Measurements from ENCODE around the gene NFKB1. TPM values are rescaled to one million over a fixed set of nuclear protein-coding genes. Genes with fewer than 3 reads are reported as not detected.
"Not testable (repeated sequence)": the region's sequence is repeated elsewhere in the genome, so short reads cannot be mapped to it uniquely, and the experiment has no call there.

NFKB1 gene
- total RNA-seq, 2 donors from 2014 or later: 151 to 167 TPM

GRCh38 chr4:102478186-102478585, 23.0 kb upstream of the NFKB1 start:
- Mint-ChIP-seq H3K4me3 (no peak overlapping the region), H3K9me3 (peaks cover 9 to 19% of the 10 kb centered on the region in 2 donors), H3K27ac (no peak overlapping the region), H3K27me3 (ENCODE audit: low read depth) (no peaks in the 10 kb centered on the region), H3K36me3 (ENCODE audit: insufficient read depth in 2 of 2) (peaks cover 18 to 30% of the 10 kb centered on the region in 2 donors), H3K4me1 (ENCODE audit: low read depth) (peaks cover 4% of the 10 kb centered on the region)
- DNase-seq (no peak), ATAC-seq (replicated peaks in 1 of 2) (no peak)

DNA sequence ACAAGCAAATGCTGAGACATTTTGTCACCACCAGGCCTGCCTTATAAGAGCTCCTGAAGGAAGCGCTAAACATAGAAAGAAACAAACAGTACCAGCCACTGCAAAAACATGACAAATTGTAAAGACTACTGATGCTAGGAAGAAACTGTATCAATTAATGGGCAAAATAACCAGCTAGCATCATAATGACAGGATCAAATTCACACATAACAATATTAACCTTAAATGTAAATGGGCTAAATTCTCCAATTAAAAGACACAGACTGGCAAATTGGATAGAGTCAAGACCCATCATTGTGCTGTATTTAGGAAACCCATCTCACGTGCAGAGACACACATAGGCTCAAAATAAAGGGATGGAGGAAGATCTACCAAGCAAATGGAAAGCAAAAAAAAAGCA, 21.3 kb upstream of the NFKB1 start:
- not testable (repeated sequence) for ATAC-seq (replicated peaks in 1 of 2); H3K4me3 Mint-ChIP-seq; H3K4me1 Mint-ChIP-seq (ENCODE audit: low read depth); H3K27me3 Mint-ChIP-seq (ENCODE audit: low read depth); DNase-seq; H3K27ac Mint-ChIP-seq
- Mint-ChIP-seq H3K36me3 (ENCODE audit: insufficient read depth in 2 of 2) (peaks cover 19 to 30% of the 10 kb centered on the region in 2 donors), H3K9me3 (peaks cover 9 to 19% of the 10 kb centered on the region in 2 donors)

DNA sequence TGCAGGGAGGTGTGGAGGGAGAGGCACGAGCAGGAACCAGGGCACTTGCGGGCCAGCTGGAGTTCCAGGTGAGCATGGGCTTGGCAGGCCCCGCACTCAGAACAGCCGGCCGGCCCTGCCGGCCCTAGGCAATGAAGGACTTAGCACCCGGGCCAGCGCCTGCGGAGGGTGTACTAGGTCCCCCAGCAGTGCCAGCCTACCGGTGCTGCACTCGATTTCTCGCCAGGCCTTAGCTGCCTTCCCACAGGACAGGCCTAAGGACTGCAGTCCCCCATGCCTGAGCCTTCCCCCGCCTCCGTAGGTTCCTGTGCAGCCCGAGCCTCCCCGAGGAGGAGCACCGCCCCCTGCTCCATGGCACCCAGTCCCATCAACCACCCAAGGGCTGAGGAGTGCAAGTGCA, 18.0 kb upstream of the NFKB1 start:
- Mint-ChIP-seq H3K27ac (no peak overlapping the region), H3K4me3 (no peak overlapping the region), H3K4me1 (ENCODE audit: low read depth) (peaks cover 5% of the 10 kb centered on the region), H3K9me3 (peaks cover 6 to 17% of the 10 kb centered on the region in 2 donors), H3K27me3 (ENCODE audit: low read depth) (no peaks in the 10 kb centered on the region), H3K36me3 (ENCODE audit: insufficient read depth in 2 of 2) (peaks cover 15 to 25% of the 10 kb centered on the region in 2 donors)
- ATAC-seq (replicated peaks in 1 of 2): no peak
- no peak for DNase-seq

- H3K4me1 Mint-ChIP-seq (ENCODE audit: low read depth); ATAC-seq (replicated peaks in 1 of 2); DNase-seq; H3K27me3 Mint-ChIP-seq (ENCODE audit: low read depth); H3K27ac Mint-ChIP-seq: not testable (repeated sequence)
- H3K4me3 Mint-ChIP-seq: peak overlapping the region; percentile 50 to 52
- peaks cover 6 to 15% of the 10 kb centered on the region in 2 donors for H3K9me3 Mint-ChIP-seq
- H3K36me3 Mint-ChIP-seq (ENCODE audit: insufficient read depth in 2 of 2): peaks cover 14 to 20% of the 10 kb centered on the region in 2 donors
Observed at GRCh38 chr4:102483990-102484692, 17.0 kb upstream of the NFKB1 start.

GRCh38 chr4:102492531-102493241, 8.5 kb upstream of the NFKB1 start:
- DNase-seq (no peak), ATAC-seq (replicated peaks in 1 of 2) (no peak)
- peaks cover 0 to 4% of the 10 kb centered on the region in 2 donors for H3K9me3 Mint-ChIP-seq
- H3K36me3 Mint-ChIP-seq (ENCODE audit: insufficient read depth in 2 of 2): peaks cover 0 to 2% of the 10 kb centered on the region in 2 donors
- no peaks in the 10 kb centered on the region for H3K27me3 Mint-ChIP-seq (ENCODE audit: low read depth)
- H3K27ac Mint-ChIP-seq: no peak overlapping the region
- no peak overlapping the region for H3K4me3 Mint-ChIP-seq
- peaks cover 19% of the 10 kb centered on the region for H3K4me1 Mint-ChIP-seq (ENCODE audit: low read depth)

DNA sequence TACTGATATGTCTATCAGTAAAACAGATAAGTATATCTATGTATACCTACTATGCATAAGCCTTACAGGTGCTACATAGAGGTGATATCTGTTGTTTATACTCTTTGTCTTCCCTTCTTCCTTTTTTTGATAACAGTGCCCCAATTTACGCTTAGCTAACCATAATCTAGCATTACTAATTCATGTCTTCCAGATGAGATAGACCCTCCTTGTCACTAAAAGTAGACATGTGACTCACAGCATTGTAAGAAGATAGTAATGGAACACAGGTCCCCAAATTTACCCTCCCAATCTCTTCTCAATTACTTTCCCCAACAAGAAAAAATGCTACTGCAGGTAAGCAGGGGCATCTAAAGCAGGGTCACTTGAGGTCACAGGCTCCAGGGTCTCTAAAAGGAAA, 7.9 kb upstream of the NFKB1 start:
- no peak for DNase-seq
- peak in 1 of 2 donors; percentile 26 for ATAC-seq (replicated peaks in 1 of 2)
- Mint-ChIP-seq H3K4me3 (no peak overlapping the region), H3K36me3 (ENCODE audit: insufficient read depth in 2 of 2) (peaks cover 0 to 2% of the 10 kb centered on the region in 2 donors), H3K27me3 (ENCODE audit: low read depth) (no peaks in the 10 kb centered on the region), H3K27ac (no peak overlapping the region), H3K9me3 (peaks cover 0 to 1% of the 10 kb centered on the region in 2 donors), H3K4me1 (ENCODE audit: low read depth) (peaks cover 19% of the 10 kb centered on the region)

- Mint-ChIP-seq H3K4me3 (no peak overlapping the region), H3K36me3 (ENCODE audit: insufficient read depth in 2 of 2) (peaks cover 1 to 2% of the 10 kb centered on the region in 2 donors), H3K9me3 (peaks cover 0 to 4% of the 10 kb centered on the region in 2 donors), H3K4me1 (ENCODE audit: low read depth) (peaks cover 19% of the 10 kb centered on the region), H3K27ac (no peak overlapping the region), H3K27me3 (ENCODE audit: low read depth) (no peaks in the 10 kb centered on the region)
- ATAC-seq (replicated peaks in 1 of 2): no peak
- DNase-seq: no peak
Observed at GRCh38 chr4:102493794-102494193, 7.4 kb upstream of the NFKB1 start.

DNA sequence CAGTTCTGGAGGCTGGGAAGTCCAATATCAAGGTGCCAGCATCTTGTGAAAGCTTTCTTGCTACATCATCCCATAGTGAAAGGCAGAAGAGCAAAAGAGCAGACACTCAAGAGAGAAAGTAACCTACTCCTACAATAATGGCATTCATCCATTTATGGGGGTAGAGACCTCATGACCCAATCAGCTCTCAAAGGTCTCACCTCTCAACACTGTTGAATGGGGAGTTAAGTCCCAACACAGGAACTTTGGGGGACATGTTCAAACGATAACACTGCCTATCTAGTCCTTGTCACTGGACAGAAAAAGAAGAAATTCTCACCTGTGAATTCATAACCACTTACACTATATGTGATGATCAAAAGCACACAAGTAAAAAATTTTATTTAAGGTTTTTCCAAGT, 6.6 kb upstream of the NFKB1 start:
- H3K4me3 Mint-ChIP-seq: no peak overlapping the region
- H3K27me3 Mint-ChIP-seq (ENCODE audit: low read depth): no peaks in the 10 kb centered on the region
- H3K9me3 Mint-ChIP-seq: peaks cover 0 to 7% of the 10 kb centered on the region in 2 donors
- no peak overlapping the region for H3K27ac Mint-ChIP-seq
- H3K4me1 Mint-ChIP-seq (ENCODE audit: low read depth): peaks cover 19% of the 10 kb centered on the region
- peaks cover 0 to 2% of the 10 kb centered on the region in 2 donors for H3K36me3 Mint-ChIP-seq (ENCODE audit: insufficient read depth in 2 of 2)
- DNase-seq (no peak), ATAC-seq (replicated peaks in 1 of 2) (peak in 1 of 2 donors; percentile 61)

DNA sequence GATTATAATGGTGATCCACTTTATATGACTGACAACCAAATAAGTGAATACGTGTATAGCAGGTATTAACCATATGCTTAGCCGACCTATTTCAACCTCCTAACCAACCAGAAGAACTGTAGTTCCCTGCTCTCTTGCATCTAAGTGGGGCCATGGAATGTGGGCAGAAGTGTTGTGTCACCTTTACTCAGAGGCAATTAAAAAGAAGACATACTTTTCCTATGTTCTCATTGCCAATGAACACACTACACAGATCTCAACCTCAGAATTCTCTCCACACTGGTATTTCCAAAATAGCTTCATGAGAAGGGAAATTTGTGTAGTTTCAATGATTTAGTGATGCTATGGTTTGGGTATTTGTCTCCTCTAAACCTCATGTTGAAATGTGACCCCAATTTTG, 3.2 kb upstream of the NFKB1 start:
- ATAC-seq (replicated peaks in 1 of 2) (no peak), DNase-seq (no peak)
- Mint-ChIP-seq H3K4me3 (no peak overlapping the region), H3K27ac (no peak overlapping the region), H3K36me3 (ENCODE audit: insufficient read depth in 2 of 2) (peaks cover 6 to 12% of the 10 kb centered on the region in 2 donors), H3K27me3 (ENCODE audit: low read depth) (no peaks in the 10 kb centered on the region), H3K4me1 (ENCODE audit: low read depth) (peaks cover 25% of the 10 kb centered on the region), H3K9me3 (peaks cover 0 to 7% of the 10 kb centered on the region in 2 donors)

- H3K36me3 Mint-ChIP-seq (ENCODE audit: insufficient read depth in 2 of 2): peaks cover 15 to 25% of the 10 kb centered on the region in 2 donors
- peak overlapping the region; percentile 95 for H3K27ac Mint-ChIP-seq
- H3K9me3 Mint-ChIP-seq: peaks cover 0 to 7% of the 10 kb centered on the region in 2 donors
- ATAC-seq (replicated peaks in 1 of 2): peak; percentile 36 to 37
- peak; percentile 36 to 45 for DNase-seq
- H3K27me3 Mint-ChIP-seq (ENCODE audit: low read depth): no peaks in the 10 kb centered on the region
- peaks cover 29% of the 10 kb centered on the region for H3K4me1 Mint-ChIP-seq (ENCODE audit: low read depth)
- peak overlapping the region; percentile 66 to 93 for H3K4me3 Mint-ChIP-seq
Observed at GRCh38 chr4:102500352-102500695, 835 bp upstream of the NFKB1 start.

DNA sequence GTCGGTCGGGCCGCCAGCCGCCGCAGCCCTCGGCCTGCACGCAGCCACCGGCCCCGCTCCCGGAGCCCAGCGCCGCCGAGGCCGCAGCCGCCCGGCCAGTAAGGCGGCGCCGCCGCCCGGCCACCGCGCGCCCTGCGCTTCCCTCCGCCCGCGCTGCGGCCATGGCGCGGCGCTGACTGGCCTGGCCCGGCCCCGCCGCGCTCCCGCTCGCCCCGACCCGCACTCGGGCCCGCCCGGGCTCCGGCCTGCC, 213 bp downstream of the NFKB1 start:
- Mint-ChIP-seq H3K27ac (no peak overlapping the region), H3K4me1 (ENCODE audit: low read depth) (peaks cover 35% of the 10 kb centered on the region), H3K4me3 (peak overlapping the region; percentile 71 to 74), H3K27me3 (ENCODE audit: low read depth) (no peaks in the 10 kb centered on the region), H3K36me3 (ENCODE audit: insufficient read depth in 2 of 2) (peaks cover 15 to 25% of the 10 kb centered on the region in 2 donors), H3K9me3 (peaks cover 0 to 7% of the 10 kb centered on the region in 2 donors)
- peak in 1 of 2 donors; percentile 47 for ATAC-seq (replicated peaks in 1 of 2)
- DNase-seq: no peak

GRCh38 chr4:102502543-102502818, 1.3 kb downstream of the NFKB1 start:
- H3K9me3 Mint-ChIP-seq: peaks cover 0 to 7% of the 10 kb centered on the region in 2 donors
- H3K4me3 Mint-ChIP-seq: peak overlapping the region; percentile 89 to 98
- H3K27ac Mint-ChIP-seq: peak overlapping the region; percentile 99
- H3K4me1 Mint-ChIP-seq (ENCODE audit: low read depth): peaks cover 44% of the 10 kb centered on the region
- no peaks in the 10 kb centered on the region for H3K27me3 Mint-ChIP-seq (ENCODE audit: low read depth)
- peaks cover 15 to 25% of the 10 kb centered on the region in 2 donors for H3K36me3 Mint-ChIP-seq (ENCODE audit: insufficient read depth in 2 of 2)
- DNase-seq (no peak), ATAC-seq (replicated peaks in 1 of 2) (no peak)

DNA sequence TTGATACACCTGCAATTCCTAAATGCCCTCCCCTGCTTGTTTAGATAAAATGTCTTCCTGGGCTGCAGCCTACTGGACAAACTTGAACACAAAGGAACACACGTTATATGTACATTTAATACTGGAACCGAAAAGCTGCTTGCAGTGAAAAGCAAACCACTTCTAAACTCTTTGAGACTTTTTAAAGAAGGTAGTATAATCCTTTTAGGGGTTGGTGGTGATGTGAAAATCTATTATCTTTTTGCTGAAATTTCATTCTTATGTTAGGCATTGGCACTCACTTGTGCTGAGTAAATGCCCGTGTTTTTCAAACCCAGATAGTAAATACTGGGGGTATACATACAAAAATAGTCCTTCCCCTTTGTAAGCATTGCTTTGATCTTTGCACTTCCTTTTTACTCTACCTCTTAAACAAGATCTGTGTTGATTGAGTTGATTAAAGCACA, 2.2 kb downstream of the NFKB1 start:
- Mint-ChIP-seq H3K4me3 (peak overlapping the region; percentile 89 to 98), H3K27ac (peak overlapping the region; percentile 99), H3K36me3 (ENCODE audit: insufficient read depth in 2 of 2) (peaks cover 15 to 25% of the 10 kb centered on the region in 2 donors), H3K9me3 (peaks cover 0 to 7% of the 10 kb centered on the region in 2 donors), H3K4me1 (ENCODE audit: low read depth) (peaks cover 52% of the 10 kb centered on the region), H3K27me3 (ENCODE audit: low read depth) (no peaks in the 10 kb centered on the region)
- ATAC-seq (replicated peaks in 1 of 2) (no peak), DNase-seq (no peak)
